OCI-LY7 (cell line): ENCODE data around the gene DPPA4. TPM values are rescaled to one million over a fixed set of nuclear protein-coding genes. Genes with fewer than 3 reads are reported as not detected.

Experiments
- BruUV-seq: library from RNA; stranded (reverse); fragments of 400-500 nt; replicated peaks from 2 replicates; lab custom pipeline; 2021; lab: Mats Ljungman, UMichigan
- CTCF ChIA-PET: fragments of 300-600 bp; sonication (Branson Sonifier 250); formaldehyde crosslinking; loops from one replicate; lab custom pipeline; 2022; ENCODE audit warnings: antibody characterized with exemption; ENCODE audit not compliant: unreplicated experiment; lab: Charles Lee
- POLR2A ChIA-PET: fragments of 300-600 bp; sonication (Branson Sonifier 250); formaldehyde crosslinking; loops from one replicate; lab custom pipeline; 2022; ENCODE audit warnings: antibody characterized with exemption; lab: Charles Lee
- DNase-seq: peaks from one replicate; pipeline ENCODE4 v3.0.0-alpha.2; 2015; ENCODE audit warnings: low spot score
- H2AFZ ChIP-seq: fragments of 200-600 bp; sonication (generic), shearing (Covaris generic); 2 replicates; pipeline ENCODE4 v1.6.1; 2014; ENCODE audit warnings: mild to moderate bottlenecking, antibody characterized with exemption, low read length, moderate library complexity
- H3K27ac ChIP-seq: fragments of 200-600 bp; sonication (generic); 2 replicates; pipeline ENCODE4 v1.5.1; 2014; ENCODE audit warnings: mixed run types, low read depth, mild to moderate bottlenecking, moderate library complexity, low read length, inconsistent platforms; ENCODE audit not compliant: poor library complexity, severe bottlenecking
- H3K36me3 ChIP-seq: fragments of 200-600 bp; sonication (generic); 2 replicates; pipeline ENCODE4 v1.6.1; 2014; ENCODE audit warnings: mild to moderate bottlenecking, antibody characterized with exemption, low read length, moderate library complexity, mixed read lengths; ENCODE audit not compliant: insufficient read depth
- H3K4me1 ChIP-seq: fragments of 200-600 bp; sonication (generic); 2 replicates; pipeline ENCODE4 v1.5.1; 2014; ENCODE audit warnings: mild to moderate bottlenecking, low read length; ENCODE audit not compliant: insufficient read depth, poor library complexity, severe bottlenecking
- H3K4me2 ChIP-seq: fragments of 200-600 bp; sonication (generic); 2 replicates; pipeline ENCODE4 v1.6.1; 2014; ENCODE audit warnings: mild to moderate bottlenecking, low read length
- H3K4me3 ChIP-seq: fragments of 200-600 bp; sonication (generic); 2 replicates; pipeline ENCODE4 v1.5.1; 2014; ENCODE audit warnings: mild to moderate bottlenecking, low read depth, low read length; ENCODE audit not compliant: poor library complexity, severe bottlenecking
- H3K79me2 ChIP-seq: fragments of 200-600 bp; sonication (generic); 2 replicates; pipeline ENCODE4 v1.6.1; 2016; ENCODE audit warnings: low read depth, mild to moderate bottlenecking, low read length, moderate library complexity, mixed read lengths; ENCODE audit not compliant: insufficient read depth
- H3K9me2 ChIP-seq: fragments of 200-600 bp; sonication (generic); 2 replicates; pipeline ENCODE4 v1.6.1; 2016; ENCODE audit warnings: mild to moderate bottlenecking, low read length, mixed read lengths; ENCODE audit not compliant: insufficient read depth
- H3K9me3 ChIP-seq: fragments of 200-600 bp; sonication (generic); 2 replicates; pipeline ENCODE4 v1.6.1; 2014; ENCODE audit warnings: mild to moderate bottlenecking, mixed run types, low read length, mixed read lengths
- H4K20me1 ChIP-seq: fragments of 200-600 bp; sonication (generic); 2 replicates; pipeline ENCODE4 v1.6.1; 2014; ENCODE audit warnings: mild to moderate bottlenecking, antibody characterized with exemption, low read length, moderate library complexity, mixed read lengths; ENCODE audit not compliant: insufficient read depth
- CTCF ChIP-seq: fragments of 200-600 bp; sonication (generic); conservative IDR thresholded peaks from 2 replicates; pipeline ENCODE4 v1.5.1; 2014; ENCODE audit warnings: mild to moderate bottlenecking, antibody characterized with exemption, low read length, moderate library complexity, mixed read lengths
- EZH2phosphoT487 ChIP-seq: fragments of 200-600 bp; sonication (generic); IDR thresholded peaks from 2 replicates; pipeline ENCODE4 v1.6.1; 2018; ENCODE audit warnings: low read depth, borderline replicate concordance, mild to moderate bottlenecking, mixed run types, antibody characterized with exemption, low read length, moderate library complexity, mixed read lengths
- intact Hi-C: fragments of 100-400 bp; cut with micrococcal nuclease; formaldehyde crosslinking; loops from one replicate; pipeline ENCODE4 v1.10.0; 2022; ENCODE audit not compliant: unreplicated experiment
- total RNA-seq, 2 experiments: library from RNA; depleted of rRNA in 1 of 2; stranded (reverse); fragments of >200 nt in 1 of 2; shearing (Covaris generic) in 1 of 2; gene quantifications; 2 replicates each; pipeline ENCODE4 v1.2.3, GENCODE V29; 2014 to 2022

DPPA4 gene
- total RNA-seq, 2 experiments from 2014 or later = not detected

GRCh38 chr3:109330405-109330804 is 6.9 kb downstream of the DPPA4 start:
- no peaks in the 10 kb centered on the region for H3K4me1 ChIP-seq
- TF ChIP-seq EZH2phosphoT487 = no peak
- TF ChIP-seq CTCF = no peak
- intact Hi-C loops = no loop called here
- H3K4me3 ChIP-seq = no peak overlapping the region
- no peaks in the 10 kb centered on the region for H3K9me2 ChIP-seq
- no peaks in the 10 kb centered on the region for H3K36me3 ChIP-seq
- DNase-seq = no peak
- ChIA-PET POLR2A (no interaction called here), CTCF (no interaction called here)
- no peak overlapping the region for H3K4me2 ChIP-seq
- no peak overlapping the region for H3K27ac ChIP-seq
- H4K20me1 ChIP-seq = no peaks in the 10 kb centered on the region
- no peak overlapping the region for H2AFZ ChIP-seq
- H3K79me2 ChIP-seq = no peaks in the 10 kb centered on the region
- no peaks in the 10 kb centered on the region for H3K9me3 ChIP-seq
- BruUV-seq = no TSS peak

- Histone ChIP-seq H3K27ac (no peak overlapping the region), H3K79me2 (no peaks in the 10 kb centered on the region), H3K9me3 (no peaks in the 10 kb centered on the region), H4K20me1 (no peaks in the 10 kb centered on the region), H3K9me2 (no peaks in the 10 kb centered on the region), H3K4me3 (no peak overlapping the region), H3K4me1 (no peaks in the 10 kb centered on the region), H3K4me2 (no peak overlapping the region), H3K36me3 (no peaks in the 10 kb centered on the region), H2AFZ (no peak overlapping the region)
- TF ChIP-seq EZH2phosphoT487 (no peak), CTCF (no peak)
- no peak for DNase-seq
- ChIA-PET CTCF (no interaction called here), POLR2A (no interaction called here)
- intact Hi-C loops = no loop called here
- BruUV-seq = no TSS peak
Observed at GRCh38 chr3:109328202-109328601, 9.1 kb downstream of the DPPA4 start.

GRCh38 chr3:109325657-109326056 is 11.7 kb downstream of the DPPA4 start:
- CTCF ChIA-PET = no interaction called here
- TF ChIP-seq EZH2phosphoT487 (no peak), CTCF (no peak)
- Histone ChIP-seq H3K4me1 (no peaks in the 10 kb centered on the region), H3K4me2 (no peak overlapping the region), H3K4me3 (no peak overlapping the region), H3K9me2 (no peaks in the 10 kb centered on the region), H2AFZ (no peak overlapping the region), H3K79me2 (no peaks in the 10 kb centered on the region), H3K27ac (no peak overlapping the region), H4K20me1 (no peaks in the 10 kb centered on the region), H3K36me3 (no peaks in the 10 kb centered on the region), H3K9me3 (no peaks in the 10 kb centered on the region)
- no peak for DNase-seq
- intact Hi-C loops = no loop called here
- no TSS peak for BruUV-seq
- POLR2A ChIA-PET = interaction anchor here (0.5 to 0.6 kb wide), 2 partner anchors 26 to 74 kb away, joined by 3 to 4 read pairs; no protein-coding TSS in a partner anchor
